ENCODE results near the gene FSTL4. TPM values are rescaled to one million over a fixed set of nuclear protein-coding genes. Genes with fewer than 3 reads are reported as not detected.

The FSTL4 gene
- total RNA-seq, 4 donors from 2014 or later: 0.18 to 0.27 (median 0.20) TPM; not detected in 1

- in situ Hi-C loops (cut with MboI; ENCODE audit: low sequenced_read_pairs in 4 of 4) (no loop called here), intact Hi-C loops (cut with DNase I; ENCODE audit: low total_unique reads) (no loop called here)
- ATAC-seq (no peak), DNase-seq (no peak)
- Histone ChIP-seq H3K9me3 (no peaks in the 10 kb centered on the region), H3K4me3 (no peak overlapping the region), H3K36me3 (no peaks in the 10 kb centered on the region), H3K27me3 (no peaks in the 10 kb centered on the region), H3K4me1 (no peaks in the 10 kb centered on the region), H3K27ac (no peak overlapping the region)
- TF ChIP-seq, protein P1, sequence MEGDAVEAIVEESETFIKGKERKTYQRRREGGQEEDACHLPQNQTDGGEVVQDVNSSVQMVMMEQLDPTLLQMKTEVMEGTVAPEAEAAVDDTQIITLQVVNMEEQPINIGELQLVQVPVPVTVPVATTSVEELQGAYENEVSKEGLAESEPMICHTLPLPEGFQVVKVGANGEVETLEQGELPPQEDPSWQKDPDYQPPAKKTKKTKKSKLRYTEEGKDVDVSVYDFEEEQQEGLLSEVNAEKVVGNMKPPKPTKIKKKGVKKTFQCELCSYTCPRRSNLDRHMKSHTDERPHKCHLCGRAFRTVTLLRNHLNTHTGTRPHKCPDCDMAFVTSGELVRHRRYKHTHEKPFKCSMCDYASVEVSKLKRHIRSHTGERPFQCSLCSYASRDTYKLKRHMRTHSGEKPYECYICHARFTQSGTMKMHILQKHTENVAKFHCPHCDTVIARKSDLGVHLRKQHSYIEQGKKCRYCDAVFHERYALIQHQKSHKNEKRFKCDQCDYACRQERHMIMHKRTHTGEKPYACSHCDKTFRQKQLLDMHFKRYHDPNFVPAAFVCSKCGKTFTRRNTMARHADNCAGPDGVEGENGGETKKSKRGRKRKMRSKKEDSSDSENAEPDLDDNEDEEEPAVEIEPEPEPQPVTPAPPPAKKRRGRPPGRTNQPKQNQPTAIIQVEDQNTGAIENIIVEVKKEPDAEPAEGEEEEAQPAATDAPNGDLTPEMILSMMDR (IDR thresholded peaks at IDR 0.05 in 4 of 5, conservative IDR thresholded peaks at IDR 0.05 in 1 of 5): no peak
- TF ChIP-seq POLR2A (IDR thresholded peaks at IDR 0.05): no peak
Measured at GRCh38 chr5:133384903-133385302, 227.4 kb downstream of the FSTL4 start.

GRCh38 chr5:133384120-133384855, 228.1 kb downstream of the FSTL4 start:
- ATAC-seq (no peak), DNase-seq (no peak)
- Histone ChIP-seq H3K4me1 (no peaks in the 10 kb centered on the region), H3K27me3 (no peaks in the 10 kb centered on the region), H3K9me3 (no peaks in the 10 kb centered on the region), H3K4me3 (no peak overlapping the region), H3K27ac (no peak overlapping the region), H3K36me3 (no peaks in the 10 kb centered on the region)
- in situ Hi-C loops (cut with MboI; ENCODE audit: low sequenced_read_pairs in 4 of 4): no loop called here
- TF ChIP-seq, protein P1 (IDR thresholded peaks at IDR 0.05 in 4 of 5, conservative IDR thresholded peaks at IDR 0.05 in 1 of 5): no peak
- TF ChIP-seq POLR2A (IDR thresholded peaks at IDR 0.05): no peak
- intact Hi-C loops (cut with DNase I; ENCODE audit: low total_unique reads): no loop called here

DNA sequence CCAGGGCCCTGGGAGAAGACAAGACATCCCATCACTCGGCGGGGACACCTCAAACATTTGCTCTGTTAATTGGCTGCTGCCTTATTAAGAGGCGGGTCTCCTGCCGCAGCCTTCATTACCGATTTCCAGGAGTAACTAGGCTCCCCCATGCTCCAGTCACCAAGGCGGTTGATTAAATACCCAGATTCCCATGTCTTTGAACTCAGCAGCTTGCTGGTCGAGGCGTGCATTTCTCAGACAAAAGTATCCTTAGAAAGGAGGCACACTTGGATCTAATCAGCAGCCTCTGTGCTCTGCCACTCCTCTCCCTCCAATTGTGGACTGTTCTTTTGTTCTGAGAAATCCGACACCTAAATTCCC, 228.8 kb downstream of the FSTL4 start:
- Histone ChIP-seq H3K9me3 (no peaks in the 10 kb centered on the region), H3K27me3 (no peaks in the 10 kb centered on the region), H3K4me3 (no peak overlapping the region), H3K36me3 (no peaks in the 10 kb centered on the region), H3K27ac (no peak overlapping the region), H3K4me1 (no peaks in the 10 kb centered on the region)
- in situ Hi-C loops (cut with MboI; ENCODE audit: low sequenced_read_pairs in 4 of 4) (no loop called here), intact Hi-C loops (cut with DNase I; ENCODE audit: low total_unique reads) (no loop called here)
- ATAC-seq (no peak), DNase-seq (no peak)
- TF ChIP-seq POLR2A (IDR thresholded peaks at IDR 0.05): no peak
- TF ChIP-seq, protein P1 (IDR thresholded peaks at IDR 0.05 in 4 of 5, conservative IDR thresholded peaks at IDR 0.05 in 1 of 5): no peak

GRCh38 chr5:133382661-133383579, 229.4 kb downstream of the FSTL4 start:
- Histone ChIP-seq H3K36me3 (no peaks in the 10 kb centered on the region), H3K27me3 (no peaks in the 10 kb centered on the region), H3K27ac (no peak overlapping the region), H3K9me3 (no peaks in the 10 kb centered on the region), H3K4me1 (no peaks in the 10 kb centered on the region), H3K4me3 (no peak overlapping the region)
- TF ChIP-seq POLR2A (IDR thresholded peaks at IDR 0.05): no peak
- TF ChIP-seq, protein P1 (IDR thresholded peaks at IDR 0.05 in 4 of 5, conservative IDR thresholded peaks at IDR 0.05 in 1 of 5): no peak
- ATAC-seq (no peak), DNase-seq (no peak)
- in situ Hi-C loops (cut with MboI; ENCODE audit: low sequenced_read_pairs in 4 of 4) (no loop called here), intact Hi-C loops (cut with DNase I; ENCODE audit: low total_unique reads) (no loop called here)

Data from gastrocnemius medialis (tissue), 4 donors.